ENCODE data around the gene ZBTB26.
"Not testable (repeated sequence)": the region's sequence is repeated elsewhere in the genome, so short reads cannot be mapped to it uniquely, and the experiment has no call there.

ZBTB26 gene

GRCh38 chr9:122923947-122924346 lies 7.4 kb downstream of the ZBTB26 start:
- DNase-seq (ENCODE audit: low spot score): no peak

GRCh38 chr9:122922713-122923112 lies 8.6 kb downstream of the ZBTB26 start:
- DNase-seq (ENCODE audit: low spot score): no peak

GRCh38 chr9:122918310-122918709 lies 13.0 kb downstream of the ZBTB26 start:
- DNase-seq (ENCODE audit: low spot score): no peak

- DNase-seq (ENCODE audit: low spot score): peak; percentile 97
Observed at GRCh38 chr9:122912964-122913673, 18.2 kb downstream of the ZBTB26 start, which contains the start of gene ZBTB6. TSS of gene ZBTB6 (minus strand) at chr9:122913323. CDS start at chr9:122912072, 1,251 bp downstream.

GRCh38 chr9:122912671-122912963 lies 18.7 kb downstream of the ZBTB26 start:
- DNase-seq (ENCODE audit: low spot score): no peak

- not testable (repeated sequence) for DNase-seq (ENCODE audit: low spot score)
Observed at GRCh38 chr9:122906122-122906521, 25.2 kb downstream of the ZBTB26 start.

- peak; percentile 100 for DNase-seq (ENCODE audit: low spot score)
Observed at GRCh38 chr9:122904823-122905710, 26.2 kb downstream of the ZBTB26 start, which contains the start of gene RC3H2. TSS of gene RC3H2 (minus strand) at chr9:122905359. CDS start at chr9:122897509, 7,850 bp downstream.

- peak; percentile 55 for DNase-seq (ENCODE audit: low spot score)
Observed at GRCh38 chr9:122904466-122904822, 26.9 kb downstream of the ZBTB26 start.

GRCh38 chr9:122900791-122901190 lies 30.5 kb downstream of the ZBTB26 start:
- DNase-seq (ENCODE audit: low spot score): no peak

GRCh38 chr9:122897969-122898368 lies 33.3 kb downstream of the ZBTB26 start:
- DNase-seq (ENCODE audit: low spot score): no peak

GRCh38 chr9:122888480-122888879 lies 42.8 kb downstream of the ZBTB26 start:
- DNase-seq (ENCODE audit: low spot score): no peak

GRCh38 chr9:122883125-122883524 lies 48.2 kb downstream of the ZBTB26 start:
- no peak for DNase-seq (ENCODE audit: low spot score)

GRCh38 chr9:122879443-122879842 lies 51.9 kb downstream of the ZBTB26 start:
- no peak for DNase-seq (ENCODE audit: low spot score)

- DNase-seq (ENCODE audit: low spot score): no peak
Observed at GRCh38 chr9:122875523-122875922, 55.8 kb downstream of the ZBTB26 start.

GRCh38 chr9:122867276-122867675 lies 64.0 kb downstream of the ZBTB26 start:
- not testable (repeated sequence) for DNase-seq (ENCODE audit: low spot score)

GRCh38 chr9:122866079-122866478 lies 65.2 kb downstream of the ZBTB26 start:
- DNase-seq (ENCODE audit: low spot score): no peak

Measured in cerebellar cortex (tissue), 1 donor.